DMS 273 (cell line): ENCODE results near the gene MT2A.
A peak's percentile ranks its signal among the peaks of the same experiment; 100 is the strongest.

ENCODE experiments used
- DNase-seq: peaks from one replicate; lab custom pipeline; 2025; ENCODE audit not compliant: unreplicated experiment; lab: John Stamatoyannopoulos, UW

The MT2A gene

GRCh38 chr16:56636616-56637413 is 28.4 kb downstream of the MT2A start:
- no peak for DNase-seq

DNA sequence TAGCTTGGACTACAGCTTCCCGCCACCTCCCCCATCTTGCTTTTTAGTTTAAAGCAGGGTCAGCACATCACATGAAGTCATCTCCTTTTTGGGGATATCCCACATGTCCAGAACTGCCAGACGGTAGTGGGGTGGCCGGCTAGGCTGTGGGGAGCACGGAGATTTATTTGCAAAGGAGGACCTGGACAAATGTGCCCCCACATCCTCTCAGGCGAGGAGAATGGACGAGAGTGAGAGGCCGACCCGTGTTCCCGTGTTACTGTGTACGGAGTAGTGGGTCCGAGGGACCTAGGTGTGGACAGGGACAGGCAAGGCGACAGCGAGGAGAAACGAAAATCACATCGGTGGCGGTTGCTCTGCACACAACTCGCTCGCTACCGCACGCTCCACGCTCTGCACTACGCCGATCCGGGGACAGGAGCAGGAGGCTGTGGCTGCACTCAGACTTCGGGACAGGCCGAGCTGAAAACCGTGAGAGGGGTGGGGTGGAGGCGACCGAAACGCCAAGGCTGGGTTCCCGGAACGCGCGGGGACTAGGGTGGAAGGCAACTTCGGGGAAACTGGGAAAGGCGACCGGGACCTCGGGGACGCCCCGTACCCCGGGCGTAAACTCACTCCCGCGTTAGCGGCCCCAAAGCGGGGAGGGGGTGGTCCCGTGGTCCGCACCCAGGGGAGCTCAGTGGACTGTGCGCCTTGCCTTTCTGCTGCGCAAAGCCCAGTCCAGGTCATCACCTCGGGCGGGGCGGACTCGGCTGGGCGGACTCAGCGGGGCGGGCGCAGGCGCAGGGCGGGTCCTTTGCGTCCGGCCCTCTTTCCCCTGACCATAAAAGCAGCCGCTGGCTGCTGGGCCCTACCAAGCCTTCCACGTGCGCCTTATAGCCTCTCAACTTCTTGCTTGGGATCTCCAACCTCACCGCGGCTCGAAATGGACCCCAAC is 29.7 kb downstream of the MT2A start, which contains the start of gene MT1A:
Gene MT1A, plus strand, starts transcription at position 853 of the 937 bp plus-strand sequence. Its CDS starts 73 bp downstream, at position 926.
- no peak for DNase-seq

DNA sequence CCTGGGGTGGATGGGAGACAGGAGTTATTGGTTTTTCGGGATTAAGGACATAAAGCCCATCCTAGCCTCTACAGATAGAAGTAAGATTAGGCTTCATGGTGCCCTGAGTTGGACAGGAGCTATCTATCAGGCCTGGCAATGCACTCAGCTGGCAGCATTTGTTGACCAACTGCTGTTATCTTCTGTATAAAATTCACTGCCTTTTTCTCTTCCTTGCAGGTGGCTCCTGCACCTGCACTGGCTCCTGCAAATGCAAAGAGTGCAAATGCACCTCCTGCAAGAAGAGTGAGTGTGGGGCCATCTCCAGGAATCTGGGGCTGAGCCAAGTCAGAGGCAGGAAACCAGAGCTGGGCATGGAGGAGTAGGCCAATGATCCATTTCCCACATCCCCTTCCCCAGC is 30.7 kb downstream of the MT2A start:
- no peak for DNase-seq

GRCh38 chr16:56640076-56640475 is 31.7 kb downstream of the MT2A start:
- no peak for DNase-seq

- DNase-seq, result no peak
These were observed 32.8 kb downstream of the MT2A start for GRCh38 chr16:56641166-56641565.

- no peak for DNase-seq
These were observed 34.8 kb downstream of the MT2A start for GRCh38 chr16:56643080-56643778.

- DNase-seq, result no peak
These were observed 35.4 kb downstream of the MT2A start for GRCh38 chr16:56643833-56644232.

DNA sequence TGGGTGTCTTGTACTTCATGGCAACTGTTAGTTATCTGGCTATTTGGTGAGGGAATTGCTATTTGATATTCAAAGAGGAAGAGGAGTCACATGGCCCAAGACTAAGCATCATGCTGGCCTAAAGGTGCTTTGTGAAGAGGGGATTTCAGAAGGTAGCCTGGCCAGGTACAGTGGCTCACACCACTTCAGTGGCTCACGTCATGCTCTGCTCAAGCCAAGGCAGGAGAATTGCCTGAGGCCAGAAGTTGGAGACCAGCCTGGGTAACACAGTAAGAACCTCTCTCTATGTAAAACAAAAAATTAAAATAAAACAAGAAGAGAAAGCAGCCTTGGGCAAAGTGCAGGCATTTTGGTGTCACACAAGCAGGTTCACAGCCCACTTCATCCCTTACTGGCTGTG is 36.9 kb downstream of the MT2A start:
- no peak for DNase-seq

DNA sequence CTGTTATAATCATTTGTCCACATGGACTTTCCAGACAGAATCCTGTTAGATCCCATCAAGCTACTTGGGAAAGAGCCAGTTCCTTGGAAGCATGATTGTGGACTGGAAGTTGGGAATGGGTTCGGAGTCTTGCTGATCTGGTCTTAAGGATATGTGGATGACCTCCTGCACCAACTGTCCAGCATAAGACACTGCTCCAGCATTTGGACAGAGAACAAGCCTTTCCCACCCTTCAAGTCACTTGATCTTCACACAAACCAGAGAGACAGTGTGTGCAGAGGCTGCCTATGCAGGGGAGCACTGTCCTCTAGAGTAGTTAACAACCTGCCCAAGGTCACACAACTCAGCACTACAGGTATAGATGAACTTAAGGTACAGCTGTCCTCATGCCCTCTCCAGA is 37.5 kb downstream of the MT2A start:
- no peak for DNase-seq

- DNase-seq, result no peak
These were observed 39.5 kb downstream of the MT2A start for GRCh38 chr16:56647641-56648431.

DNA sequence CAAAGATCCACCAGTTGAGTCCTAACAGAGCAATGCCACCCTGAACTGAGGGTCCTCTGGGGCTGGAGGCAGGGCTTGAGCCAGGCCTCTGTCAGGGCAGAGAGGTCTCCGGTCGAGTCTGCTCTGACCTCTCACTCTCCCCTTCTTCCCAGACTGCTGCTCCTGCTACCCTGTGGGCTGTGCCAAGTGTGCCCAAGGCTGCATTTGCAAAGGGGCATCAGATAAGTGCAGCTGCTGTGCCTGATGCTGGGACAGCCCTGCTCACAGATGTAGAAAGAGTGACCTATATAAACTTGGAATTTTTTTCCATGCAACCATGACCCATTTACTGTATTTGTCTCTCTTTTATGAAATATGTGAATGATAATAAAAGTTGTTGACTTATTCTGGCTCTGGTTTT is 40.9 kb downstream of the MT2A start:
- DNase-seq, result no peak

GRCh38 chr16:56649820-56650219 is 41.4 kb downstream of the MT2A start:
- DNase-seq, result no peak

- DNase-seq, result no peak
These were observed 43.2 kb downstream of the MT2A start, which contains the start of gene MT1B for GRCh38 chr16:56651586-56651985. Gene MT1B (plus strand): TSS chr16:56651886. CDS start chr16:56651954, 68 bp downstream.

DNA sequence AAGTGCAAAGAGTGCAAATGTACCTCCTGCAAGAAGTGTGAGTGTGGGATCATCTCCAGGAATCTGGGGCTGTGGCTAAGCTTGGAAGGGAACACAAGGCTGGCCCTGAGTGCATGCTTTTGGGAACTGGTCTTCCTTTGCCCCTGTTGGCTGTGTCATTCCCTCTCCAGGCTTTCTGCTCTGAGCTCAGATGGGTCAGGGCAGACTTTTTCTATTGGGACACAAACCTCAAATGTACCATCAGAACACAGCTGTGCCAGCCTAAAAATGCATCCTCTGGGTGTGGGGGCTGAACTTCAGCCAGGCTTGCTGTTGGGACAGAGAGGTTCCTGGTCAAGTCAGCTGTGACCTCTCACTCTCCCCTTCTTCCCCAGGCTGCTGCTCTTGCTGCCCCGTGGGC is 44.2 kb downstream of the MT2A start:
- DNase-seq, result no peak

GRCh38 chr16:56653218-56653617 is 44.8 kb downstream of the MT2A start:
- no peak for DNase-seq

DNA sequence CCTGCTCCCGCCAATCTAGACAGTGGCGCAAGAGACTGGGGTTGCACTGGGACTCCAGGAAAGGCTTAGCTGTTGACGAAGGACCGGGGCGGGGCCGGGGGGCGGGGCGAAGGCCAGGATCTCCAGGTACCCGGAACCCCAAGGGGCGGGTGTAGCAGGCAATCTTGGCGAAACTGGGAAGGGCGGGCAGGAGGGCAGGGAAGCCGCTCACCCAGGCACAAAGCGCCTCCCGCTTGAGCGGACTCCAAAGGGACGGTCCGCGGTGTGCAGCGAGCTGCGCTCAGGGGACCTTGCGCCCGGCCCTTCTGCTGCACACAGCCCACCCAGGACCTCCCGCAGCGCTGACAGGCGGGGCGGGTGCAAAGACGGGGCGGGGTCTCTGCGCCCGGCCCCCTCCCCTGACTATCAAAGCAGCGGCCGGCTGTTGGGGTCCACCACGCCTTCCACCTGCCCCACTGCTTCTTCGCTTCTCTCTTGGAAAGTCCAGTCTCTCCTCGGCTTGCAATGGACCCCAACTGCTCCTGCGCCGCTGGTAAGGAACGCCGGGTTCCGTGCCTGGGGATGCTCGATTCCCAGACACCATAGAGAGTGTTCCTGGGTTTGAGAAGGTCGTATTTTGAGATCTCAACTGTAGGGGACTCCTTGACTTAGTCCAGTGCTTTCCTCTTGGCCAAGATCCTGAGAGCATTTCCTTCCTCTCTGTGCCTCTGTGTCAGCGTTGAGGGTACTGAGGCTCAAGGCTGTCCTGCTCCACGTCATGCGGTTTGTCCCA is 49.4 kb downstream of the MT2A start, which contains the start of gene MT1F:
Gene MT1F, plus strand, starts transcription at position 405 of the 772 bp plus-strand sequence. Its CDS starts 100 bp downstream, at position 505.
- DNase-seq, result peak; percentile 80

GRCh38 chr16:56658327-56658875 is 50.0 kb downstream of the MT2A start:
- no peak for DNase-seq
